Stimulated activated CD4-positive, alpha-beta T cell treated with anti-CD3 and anti-CD28 coated beads, Interleukin-4, amount 100 ng/mL, for 24 hours (primary cell): ENCODE measurements around the gene RAG2.
"Not testable (repeated sequence)": the region's sequence is repeated elsewhere in the genome, so short reads cannot be mapped to it uniquely, and the experiment has no call there.

ENCODE experiments used
- DNase-seq: peaks from one replicate; pipeline ENCODE4 v3.0.0-alpha.2; 2020

Gene RAG2

DNA sequence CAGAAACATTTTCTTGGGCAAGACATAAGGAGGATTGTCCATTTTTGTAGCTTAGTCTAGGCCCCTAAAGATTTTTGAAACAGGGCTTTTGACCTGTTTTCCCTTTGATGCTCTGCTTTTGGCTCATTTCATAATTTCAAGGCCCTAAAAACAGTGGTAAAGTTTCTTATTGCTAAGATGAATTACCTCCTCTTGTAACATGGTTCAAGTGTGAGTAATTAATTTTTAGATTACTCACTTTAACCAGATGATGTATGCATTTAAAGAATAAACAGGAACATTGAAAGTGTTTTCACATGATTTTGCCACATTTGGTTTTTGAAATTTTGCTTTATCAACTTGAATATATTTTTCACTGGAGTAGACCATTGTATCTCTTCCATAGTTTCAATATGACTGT is 1.2 kb downstream of the RAG2 start:
- no peak for DNase-seq

DNA sequence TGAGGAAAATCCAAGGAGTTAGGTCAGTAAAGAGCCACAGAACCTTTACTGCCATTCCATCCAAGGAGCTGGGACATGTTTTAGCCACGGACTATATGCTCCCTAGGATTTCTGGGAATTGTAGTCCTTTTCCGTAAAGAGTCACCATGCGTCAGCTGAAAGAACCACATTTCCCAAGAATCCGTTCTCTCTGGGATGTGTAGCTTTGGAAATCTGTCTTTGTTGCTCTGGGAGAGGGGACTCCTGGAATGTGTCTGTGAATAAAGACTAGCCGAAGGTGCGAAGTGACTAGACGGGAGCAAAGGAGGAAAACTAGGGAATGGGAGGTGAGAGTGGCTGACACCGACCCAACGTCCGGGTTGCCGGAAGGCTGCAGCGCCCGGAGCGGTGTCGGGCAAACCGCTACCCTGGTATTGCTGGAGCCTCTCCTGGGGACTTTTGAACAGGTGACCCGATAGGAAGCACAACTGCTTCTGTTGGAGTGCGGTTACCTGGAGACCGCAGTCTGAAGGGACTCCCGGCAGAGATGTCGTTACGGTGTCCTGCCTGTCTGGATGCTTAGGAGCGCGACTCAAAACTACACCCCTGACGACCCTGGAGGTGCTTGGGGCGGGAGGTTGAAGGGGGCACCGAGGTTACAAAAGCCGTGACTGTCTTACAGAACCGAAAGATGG is 3.6 kb downstream of the RAG2 start, which contains the start of gene IFTAP:
IFTAP (plus strand) TSS at position 187 of the 674 bp plus-strand sequence. CDS start 15,602 bp downstream, outside the sequence.
- peak; percentile 14 for DNase-seq

DNA sequence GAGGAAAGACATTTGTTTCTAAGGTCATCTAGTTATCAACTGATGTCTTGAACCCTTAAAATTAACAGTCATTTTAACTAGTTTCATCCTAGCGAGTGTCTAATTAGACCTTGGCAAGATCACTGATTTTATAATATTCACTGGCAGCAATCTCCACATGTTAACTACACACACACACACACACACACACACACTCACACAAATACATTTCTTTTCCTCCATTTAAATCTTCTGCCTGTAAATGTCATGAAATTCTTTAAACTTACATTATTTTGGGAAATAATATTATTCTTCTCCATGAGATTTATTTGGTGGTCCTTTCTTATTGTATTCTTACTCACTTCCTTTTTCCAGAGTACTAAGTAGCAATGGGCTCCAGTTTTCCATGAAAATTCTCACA is 6.6 kb downstream of the RAG2 start:
- DNase-seq, result no peak

- no peak for DNase-seq
These were observed 7.5 kb downstream of the RAG2 start for GRCh38 chr11:36590513-36590912.

- no peak for DNase-seq
These were observed 9.9 kb downstream of the RAG2 start for GRCh38 chr11:36588099-36588498.

GRCh38 chr11:36586543-36586942 is 11.5 kb downstream of the RAG2 start:
- DNase-seq, result no peak

DNA sequence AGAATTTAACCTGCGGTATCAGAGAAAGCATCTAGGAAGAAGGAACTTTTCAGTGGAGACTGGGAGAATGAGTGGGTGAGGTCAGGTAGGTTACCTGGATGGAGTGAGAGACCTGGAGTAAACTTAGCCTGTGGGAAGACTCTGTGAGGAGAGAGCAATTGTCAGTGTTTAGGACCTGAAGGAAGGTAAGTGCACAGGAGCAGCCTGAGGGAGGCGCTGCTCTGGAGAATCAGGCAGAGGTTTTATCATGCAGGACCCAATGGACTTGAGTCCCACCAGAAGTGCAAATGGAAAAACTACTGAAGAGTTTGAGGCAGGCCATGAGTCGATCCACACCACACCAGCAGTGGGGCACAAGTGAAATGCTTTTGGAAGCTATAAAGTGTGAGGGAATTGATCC is 14.4 kb downstream of the RAG2 start:
- no peak for DNase-seq

GRCh38 chr11:36581536-36581935 is 16.5 kb downstream of the RAG2 start:
- DNase-seq, result no peak

DNA sequence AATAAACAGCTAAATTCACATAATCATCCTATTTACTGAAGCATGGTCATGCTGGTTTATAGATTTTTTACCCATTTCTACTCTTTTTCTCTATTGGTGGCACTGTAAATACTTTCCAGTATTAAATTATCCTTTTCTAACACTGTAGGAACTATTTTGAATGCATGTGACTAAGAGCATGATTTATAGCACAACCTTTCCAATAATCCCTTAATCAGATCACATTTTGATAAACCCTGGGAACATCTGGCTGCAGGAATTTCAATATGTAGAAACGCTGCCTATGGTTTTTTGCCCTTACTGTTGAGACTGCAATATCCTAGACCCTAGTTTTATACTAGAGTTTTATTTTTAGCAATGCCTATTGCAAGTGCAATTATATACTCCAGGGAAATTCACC is 19.6 kb downstream of the RAG2 start:
- no peak for DNase-seq

DNA sequence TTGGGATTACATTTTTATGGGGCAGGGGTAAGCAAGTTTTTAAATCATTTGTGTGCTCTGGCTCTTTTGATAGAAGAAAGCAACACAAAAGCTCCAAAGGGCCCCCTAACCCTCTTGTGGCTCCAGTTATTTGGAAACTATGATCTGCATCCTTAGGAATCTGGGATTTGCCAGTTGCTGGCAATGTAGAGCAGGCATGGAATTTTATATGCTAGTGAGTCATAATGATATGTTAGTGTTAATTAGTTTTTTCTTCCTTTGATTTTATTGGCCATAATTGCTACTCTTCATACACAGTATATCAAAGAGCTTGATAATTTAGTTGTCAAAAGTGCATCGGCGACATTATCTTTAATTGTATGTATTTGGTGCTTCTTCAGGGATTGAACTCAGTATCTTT is 20.2 kb downstream of the RAG2 start:
- DNase-seq, result no peak

- DNase-seq, result no peak
These were observed 20.7 kb downstream of the RAG2 start for GRCh38 chr11:36577373-36577772.

DNA sequence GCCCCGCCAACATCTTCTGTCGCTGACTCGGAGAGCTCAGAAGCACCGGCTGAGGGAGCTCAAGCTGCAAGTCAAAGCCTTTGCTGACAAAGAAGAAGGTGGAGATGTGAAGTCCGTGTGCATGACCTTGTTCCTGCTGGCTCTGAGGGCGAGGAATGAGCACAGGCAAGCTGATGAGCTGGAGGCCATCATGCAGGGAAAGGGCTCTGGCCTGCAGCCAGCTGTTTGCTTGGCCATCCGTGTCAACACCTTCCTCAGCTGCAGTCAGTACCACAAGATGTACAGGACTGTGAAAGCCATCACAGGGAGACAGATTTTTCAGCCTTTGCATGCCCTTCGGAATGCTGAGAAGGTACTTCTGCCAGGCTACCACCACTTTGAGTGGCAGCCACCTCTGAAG is 23.6 kb downstream of the RAG2 start:
- no peak for DNase-seq

- no peak for DNase-seq
These were observed 28.9 kb downstream of the RAG2 start for GRCh38 chr11:36569095-36569494.

GRCh38 chr11:36567694-36568093 is 30.3 kb downstream of the RAG2 start, which contains the start of gene RAG1:
Gene RAG1 (plus strand): TSS chr11:36568007. CDS start chr11:36573305, 5,298 bp downstream.
- DNase-seq, result no peak

DNA sequence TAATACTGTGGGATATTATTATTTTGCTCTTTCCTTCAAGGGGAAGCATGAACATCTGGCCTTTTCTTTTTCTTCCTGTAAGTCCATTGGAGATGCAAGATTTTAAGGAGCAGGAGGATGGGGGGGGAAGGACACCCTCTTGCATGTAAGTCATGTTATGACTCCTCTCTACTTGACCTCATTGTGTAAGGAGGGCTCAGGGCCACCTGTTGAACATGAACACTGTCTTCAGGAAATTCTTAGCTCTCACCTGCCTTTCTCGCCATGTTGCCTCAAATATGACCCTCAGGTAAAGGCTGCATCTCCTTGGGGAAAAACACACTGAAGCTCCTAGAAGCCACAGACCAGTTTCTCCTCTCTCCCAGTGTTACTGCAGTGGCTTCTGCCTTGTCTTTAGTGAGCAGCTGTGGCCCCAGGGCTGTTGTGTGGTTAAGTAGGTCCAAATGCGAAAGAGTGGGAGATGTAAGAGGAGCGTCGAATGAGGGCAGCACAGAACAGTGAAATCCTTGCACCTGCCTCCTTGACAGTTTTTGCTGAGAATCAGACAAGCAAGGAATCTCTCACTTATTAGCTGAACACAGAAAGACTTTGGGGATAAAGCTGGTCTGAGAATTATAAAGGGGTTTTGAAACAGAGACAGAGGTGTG is 31.5 kb downstream of the RAG2 start:
- no peak for DNase-seq

DNA sequence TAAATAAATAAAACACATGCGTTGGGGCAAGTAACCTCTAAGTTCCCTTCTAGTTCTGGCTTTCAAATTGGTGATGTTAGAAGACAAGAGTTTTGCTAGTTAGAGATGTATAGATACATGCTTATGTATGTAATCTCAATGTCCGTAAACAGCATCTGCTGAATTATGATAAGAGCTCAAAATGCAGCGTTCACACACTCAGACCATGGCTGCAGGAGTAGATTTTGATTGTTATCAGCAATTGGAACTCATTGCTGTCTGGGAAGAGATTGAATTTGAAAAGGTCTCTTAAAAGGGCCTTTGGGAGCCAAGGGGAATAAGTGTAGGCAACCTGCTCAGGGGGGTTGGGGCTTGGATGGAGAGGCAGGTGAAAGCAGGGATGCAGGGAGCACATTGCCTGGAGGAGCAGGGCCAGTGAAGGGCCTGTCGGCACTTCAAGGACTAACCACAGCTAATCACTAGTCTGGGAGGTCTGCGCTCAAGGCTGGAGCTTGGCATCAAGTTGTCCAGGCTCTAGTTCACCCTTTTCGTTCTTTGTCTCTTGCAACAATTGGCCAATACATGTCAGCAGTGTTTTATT is 32.9 kb downstream of the RAG2 start:
- DNase-seq, result no peak

GRCh38 chr11:36564376-36565030 is 33.5 kb downstream of the RAG2 start:
- peak; percentile 34 for DNase-seq

GRCh38 chr11:36558571-36559413 is 39.2 kb downstream of the RAG2 start:
- no peak for DNase-seq

DNA sequence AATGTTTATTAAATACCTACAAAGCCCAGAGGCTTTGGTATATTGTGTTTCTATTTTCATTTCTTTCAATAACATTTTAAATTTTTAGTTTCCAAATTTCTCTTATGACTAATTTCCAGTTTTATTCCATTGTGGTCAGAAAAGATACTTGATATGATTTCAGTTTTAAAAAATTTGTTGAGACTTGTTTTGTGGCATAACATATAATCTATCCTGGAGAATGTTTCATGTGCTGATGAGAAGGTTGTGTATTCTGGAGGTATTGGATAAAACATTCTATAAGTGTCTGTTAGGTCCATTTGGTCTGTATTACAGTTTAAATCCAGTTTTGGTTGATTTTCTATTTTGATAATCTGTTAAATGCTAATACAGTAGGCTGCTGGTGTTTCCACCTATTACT is 40.0 kb downstream of the RAG2 start:
- no peak for DNase-seq

- DNase-seq, result not testable (repeated sequence)
These were observed 40.6 kb downstream of the RAG2 start for GRCh38 chr11:36557390-36557789.

DNA sequence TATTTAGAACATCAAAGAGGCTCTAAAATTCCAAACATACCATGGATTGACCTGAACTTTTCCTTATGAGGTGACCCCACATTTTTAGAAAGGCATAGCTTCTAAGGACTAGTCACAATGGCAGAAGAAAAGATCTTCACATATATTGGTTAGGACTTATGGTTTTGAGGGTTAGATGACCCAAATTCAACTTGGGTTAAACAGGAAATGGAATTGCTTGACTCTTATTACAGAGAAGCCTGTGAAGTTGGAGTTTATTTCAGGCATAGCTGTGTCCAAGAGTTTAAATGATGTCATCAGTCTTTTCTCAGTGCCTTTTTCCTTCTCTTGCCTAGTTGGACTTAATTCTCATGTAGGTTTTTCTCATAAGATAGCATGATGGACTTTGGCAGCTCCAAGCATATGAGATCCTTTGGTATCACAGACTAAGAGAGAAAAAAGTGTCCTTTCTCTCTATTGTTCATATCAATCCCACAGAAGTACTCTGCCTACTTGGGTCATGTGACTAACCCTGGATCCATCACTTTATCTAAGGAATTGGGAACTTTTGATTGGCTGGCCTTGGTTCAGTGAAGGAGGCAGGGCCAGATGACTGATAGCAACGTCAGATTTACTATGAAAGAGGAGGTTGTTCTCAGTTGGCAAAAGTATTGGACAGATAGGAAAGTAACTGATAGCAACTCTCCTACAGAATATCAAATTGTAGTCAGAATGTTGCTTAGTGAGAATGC is 47.5 kb downstream of the RAG2 start:
- no peak for DNase-seq
